Measurements from ENCODE around the gene UPK1A. TPM values are rescaled to one million over a fixed set of nuclear protein-coding genes. Genes with fewer than 3 reads are reported as not detected.
A peak's percentile ranks its signal among the peaks of the same experiment; 100 is the strongest.

UPK1A gene
- total and polyA plus RNA-seq, 2 donors (not counting 1 experiment from before 2014, with no cell fraction given), result 0.16 TPM; not detected in 1

- Mint-ChIP-seq H3K27me3 (no peaks in the 10 kb centered on the region), H3K4me1 (peaks cover 8% of the 10 kb centered on the region), H3K27ac (no peak overlapping the region), H3K4me3 (peak overlapping the region; percentile 16), H3K9me3 (ENCODE audit: insufficient read depth) (no peaks in the 10 kb centered on the region)
- Histone ChIP-seq H3K4me1 (ENCODE audit: control insufficient read depth in 2 of 2, insufficient read depth in 2 of 2, low read length in 2 of 2) (peaks cover 0 to 19% of the 10 kb centered on the region in 2 donors), H3K9ac (ENCODE audit: low read length) (no peak overlapping the region), H3K4me2 (replicated peaks; ENCODE audit: low read depth, low read length, poor library complexity, severe bottlenecking) (peak overlapping the region; percentile 93), H3K27ac (ENCODE audit: low read length in 2 of 2) (no peak overlapping the region), H3K4me3 (ENCODE audit: control extremely low read depth in 1 of 5, extremely low read depth in 1 of 5, insufficient read depth in 1 of 5, low read depth in 2 of 5, low read length in 4 of 5) (peak overlapping the region in 1 of 5 experiments; percentile 61), H3K9me3 (ENCODE audit: control extremely low read depth in 1 of 3, control insufficient read depth in 2 of 3, insufficient read depth in 1 of 3, low read length in 2 of 3) (no peaks in the 10 kb centered on the region), H2AFZ (ENCODE audit: insufficient read depth, low read depth, low read length, poor library complexity, severe bottlenecking) (no peak overlapping the region), H4K20me1 (ENCODE audit: control insufficient read depth, insufficient read depth, low read length, poor library complexity, severe bottlenecking) (no peaks in the 10 kb centered on the region), H3K27me3 (replicated peaks in 1 of 4; ENCODE audit: control extremely low read depth in 1 of 4, control insufficient read depth in 3 of 4, insufficient read depth in 4 of 4, low read length in 3 of 4) (no peaks in the 10 kb centered on the region), H3K36me3 (replicated peaks in 1 of 2; ENCODE audit: control extremely low read depth in 1 of 2, control insufficient read depth in 1 of 2, extremely low read depth in 1 of 2, insufficient read depth in 2 of 2, low read length in 1 of 2) (no peaks in the 10 kb centered on the region), H3K79me2 (ENCODE audit: control insufficient read depth, insufficient read depth, low read length) (no peaks in the 10 kb centered on the region)
- POLR2A ChIA-PET, result interaction anchor here (0.7 to 3.3 kb wide), 3 partner anchors 9 to 60 kb away, joined by 6 to 53 read pairs (median 12); partner anchors contain the start of genes PSENEN and U2AF1L4
- WGBS (ENCODE audit: insufficient coverage), result 56% methylated on average over 5 of the region's 9 CpGs
- intact Hi-C loops (cut with micrococcal nuclease), result loop anchor here (5.0 kb wide), 1 partner anchor 156 kb away; the partner anchor contains the start of gene TMEM147
- no peak for TF ChIP-seq CTCF (IDR thresholded peaks at IDR 0.05)
- no peak for TF ChIP-seq EZH2 (IDR thresholded peaks at IDR 0.05; ENCODE audit: borderline replicate concordance, insufficient read depth, low read depth, low read length, poor library complexity, severe bottlenecking)
- ATAC-seq (ENCODE audit: low read depth) (no peak), DNase-seq (no peak)
- CTCF ChIA-PET, result interaction anchor here (0.6 to 2.4 kb wide), 7 partner anchors 9 to 1379 kb away, joined by 3 to 40 read pairs (median 3); partner anchors contain the start of gene LIN37
Measured at GRCh38 chr19:35703343-35703742, 37.0 kb downstream of the UPK1A start.

GRCh38 chr19:35704218-35704617 lies 37.9 kb downstream of the UPK1A start, which contains the start of gene ZBTB32:
Gene ZBTB32, plus strand, starts transcription at chr19:35704558. Its CDS starts 10,069 bp downstream, at chr19:35714627.
- Mint-ChIP-seq H3K4me1 (peaks cover 8% of the 10 kb centered on the region), H3K4me3 (peak within 1 kb of the TSS; percentile 16), H3K9me3 (ENCODE audit: insufficient read depth) (no peaks in the 10 kb centered on the region), H3K27me3 (no peaks in the 10 kb centered on the region), H3K27ac (no peak within 1 kb of the TSS)
- intact Hi-C loops (cut with micrococcal nuclease), result loop anchor here (5.0 kb wide), 1 partner anchor 157 kb away; the partner anchor contains the start of gene TMEM147
- H3K79me2 ChIP-seq (ENCODE audit: control insufficient read depth, insufficient read depth, low read length), result no peaks in the 10 kb centered on the region
- no peaks in the 10 kb centered on the region for H3K36me3 ChIP-seq (replicated peaks in 1 of 2; ENCODE audit: control extremely low read depth in 1 of 2, control insufficient read depth in 1 of 2, extremely low read depth in 1 of 2, insufficient read depth in 2 of 2, low read length in 1 of 2)
- CTCF ChIA-PET, result interaction anchor here (1.1 kb wide), 1 partner anchor 12 kb away, joined by 3 read pairs; no protein-coding TSS in a partner anchor
- POLR2A ChIA-PET, result interaction anchor here (0.7 to 3.3 kb wide), 2 partner anchors 8 to 61 kb away, joined by 12 to 53 read pairs; no protein-coding TSS in a partner anchor
- peaks cover 0 to 19% of the 10 kb centered on the region in 2 donors for H3K4me1 ChIP-seq (ENCODE audit: control insufficient read depth in 2 of 2, insufficient read depth in 2 of 2, low read length in 2 of 2)
- 42% methylated on average over 20 of the region's 24 CpGs for WGBS (ENCODE audit: insufficient coverage)
- TF ChIP-seq CTCF (IDR thresholded peaks at IDR 0.05) (no peak), EZH2 (IDR thresholded peaks at IDR 0.05; ENCODE audit: borderline replicate concordance, insufficient read depth, low read depth, low read length, poor library complexity, severe bottlenecking) (no peak)
- H3K27me3 ChIP-seq (replicated peaks in 1 of 4; ENCODE audit: control extremely low read depth in 1 of 4, control insufficient read depth in 3 of 4, insufficient read depth in 4 of 4, low read length in 3 of 4), result no peaks in the 10 kb centered on the region
- no peaks in the 10 kb centered on the region for H4K20me1 ChIP-seq (ENCODE audit: control insufficient read depth, insufficient read depth, low read length, poor library complexity, severe bottlenecking)
- ATAC-seq (ENCODE audit: low read depth), result no peak
- no peak within 1 kb of the TSS for H3K4me3 ChIP-seq (ENCODE audit: control extremely low read depth in 1 of 5, extremely low read depth in 1 of 5, insufficient read depth in 1 of 5, low read depth in 2 of 5, low read length in 4 of 5)
- no peak within 1 kb of the TSS for H2AFZ ChIP-seq (ENCODE audit: insufficient read depth, low read depth, low read length, poor library complexity, severe bottlenecking)
- H3K9ac ChIP-seq (ENCODE audit: low read length), result no peak within 1 kb of the TSS
- no peak within 1 kb of the TSS for H3K4me2 ChIP-seq (replicated peaks; ENCODE audit: low read depth, low read length, poor library complexity, severe bottlenecking)
- DNase-seq, result no peak
- H3K9me3 ChIP-seq (ENCODE audit: control extremely low read depth in 1 of 3, control insufficient read depth in 2 of 3, insufficient read depth in 1 of 3, low read length in 2 of 3), result no peaks in the 10 kb centered on the region
- H3K27ac ChIP-seq (ENCODE audit: low read length in 2 of 2), result no peak within 1 kb of the TSS

Data from B cell (primary cell).